GM12864 (cell line): ENCODE measurements around the gene DNM2.
"Not testable (repeated sequence)": the region's sequence is repeated elsewhere in the genome, so short reads cannot be mapped to it uniquely, and the experiment has no call there.

Source experiments
- DNase-seq: peaks from one replicate; pipeline ENCODE4 v3.0.0-alpha.2; 2011; ENCODE audit warnings: low read depth
- H3K4me3 ChIP-seq: 2 replicates; pipeline ENCODE4 v1.5.1; 2011; ENCODE audit warnings: mild to moderate bottlenecking, low read depth, low read length, control low read depth
- TF ChIP-seq, protein P1 (sequence below): IDR thresholded peaks from 2 replicates; pipeline ENCODE4 v1.5.1; 2011; ENCODE audit warnings: low read depth, mild to moderate bottlenecking, moderate library complexity, low read length, control low read depth, inconsistent platforms; ENCODE audit errors: missing control alignments

DNM2 gene

DNA sequence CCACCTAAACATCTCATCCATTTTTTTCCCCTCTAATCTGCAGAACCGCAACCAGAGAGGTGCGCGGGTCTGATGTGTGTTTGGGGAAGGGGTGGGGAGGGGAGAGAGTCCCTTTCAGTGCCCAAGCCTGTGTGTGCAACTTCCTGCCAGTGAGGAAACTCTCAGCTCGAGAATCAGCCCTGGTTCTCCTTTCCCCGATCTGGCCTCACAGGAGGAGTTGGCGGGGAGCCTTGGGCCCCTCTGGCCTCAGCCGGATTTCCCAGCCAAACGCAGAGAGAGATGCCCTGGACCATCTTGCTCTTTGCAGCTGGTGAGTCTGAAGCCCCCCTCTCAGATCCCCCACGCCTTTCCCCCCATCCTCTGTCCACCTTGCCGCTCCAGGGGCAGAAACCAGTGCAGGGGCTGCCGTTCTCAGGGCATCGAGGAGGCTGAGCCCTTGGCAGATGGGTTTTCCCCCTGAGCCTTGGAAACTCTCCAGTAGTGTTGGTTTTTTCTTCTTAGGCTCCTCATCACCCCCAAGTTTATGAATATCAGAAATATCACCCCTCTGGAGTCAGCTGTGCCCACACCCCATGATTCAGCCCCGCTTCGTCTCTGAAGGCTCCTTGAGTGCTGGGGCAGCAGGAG is 130.5 kb downstream of the DNM2 start, which contains the start of gene C19orf38:
Gene C19orf38 (plus strand): TSS at position 186 of the 627 bp plus-strand sequence. CDS start 94 bp downstream, at position 280.
- peak within 1 kb of the TSS; percentile 25 for H3K4me3 ChIP-seq
- TF ChIP-seq, protein P1, sequence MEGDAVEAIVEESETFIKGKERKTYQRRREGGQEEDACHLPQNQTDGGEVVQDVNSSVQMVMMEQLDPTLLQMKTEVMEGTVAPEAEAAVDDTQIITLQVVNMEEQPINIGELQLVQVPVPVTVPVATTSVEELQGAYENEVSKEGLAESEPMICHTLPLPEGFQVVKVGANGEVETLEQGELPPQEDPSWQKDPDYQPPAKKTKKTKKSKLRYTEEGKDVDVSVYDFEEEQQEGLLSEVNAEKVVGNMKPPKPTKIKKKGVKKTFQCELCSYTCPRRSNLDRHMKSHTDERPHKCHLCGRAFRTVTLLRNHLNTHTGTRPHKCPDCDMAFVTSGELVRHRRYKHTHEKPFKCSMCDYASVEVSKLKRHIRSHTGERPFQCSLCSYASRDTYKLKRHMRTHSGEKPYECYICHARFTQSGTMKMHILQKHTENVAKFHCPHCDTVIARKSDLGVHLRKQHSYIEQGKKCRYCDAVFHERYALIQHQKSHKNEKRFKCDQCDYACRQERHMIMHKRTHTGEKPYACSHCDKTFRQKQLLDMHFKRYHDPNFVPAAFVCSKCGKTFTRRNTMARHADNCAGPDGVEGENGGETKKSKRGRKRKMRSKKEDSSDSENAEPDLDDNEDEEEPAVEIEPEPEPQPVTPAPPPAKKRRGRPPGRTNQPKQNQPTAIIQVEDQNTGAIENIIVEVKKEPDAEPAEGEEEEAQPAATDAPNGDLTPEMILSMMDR: no peak
- DNase-seq: no peak

DNA sequence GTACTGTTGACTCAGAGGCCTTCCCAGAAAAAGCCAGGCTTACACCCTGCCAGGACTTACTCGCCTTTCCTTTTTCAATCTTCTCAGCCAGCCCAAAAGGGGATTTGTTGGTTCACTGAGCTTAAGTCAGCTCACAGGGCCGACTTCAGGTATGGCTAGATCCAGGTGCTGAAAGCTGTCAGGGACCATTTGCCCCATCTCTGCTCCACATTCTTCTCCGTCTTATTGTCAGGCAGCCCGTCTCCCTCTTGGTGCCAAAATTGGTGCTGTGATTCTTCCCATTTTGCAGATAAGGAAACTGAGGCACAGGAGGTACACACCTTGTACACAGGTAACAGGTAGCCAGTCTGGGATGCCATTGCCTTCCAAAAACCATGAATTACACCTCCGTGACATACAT is 132.8 kb downstream of the DNM2 start:
- DNase-seq: no peak
- H3K4me3 ChIP-seq: no peak overlapping the region
- TF ChIP-seq, protein P1: no peak

DNA sequence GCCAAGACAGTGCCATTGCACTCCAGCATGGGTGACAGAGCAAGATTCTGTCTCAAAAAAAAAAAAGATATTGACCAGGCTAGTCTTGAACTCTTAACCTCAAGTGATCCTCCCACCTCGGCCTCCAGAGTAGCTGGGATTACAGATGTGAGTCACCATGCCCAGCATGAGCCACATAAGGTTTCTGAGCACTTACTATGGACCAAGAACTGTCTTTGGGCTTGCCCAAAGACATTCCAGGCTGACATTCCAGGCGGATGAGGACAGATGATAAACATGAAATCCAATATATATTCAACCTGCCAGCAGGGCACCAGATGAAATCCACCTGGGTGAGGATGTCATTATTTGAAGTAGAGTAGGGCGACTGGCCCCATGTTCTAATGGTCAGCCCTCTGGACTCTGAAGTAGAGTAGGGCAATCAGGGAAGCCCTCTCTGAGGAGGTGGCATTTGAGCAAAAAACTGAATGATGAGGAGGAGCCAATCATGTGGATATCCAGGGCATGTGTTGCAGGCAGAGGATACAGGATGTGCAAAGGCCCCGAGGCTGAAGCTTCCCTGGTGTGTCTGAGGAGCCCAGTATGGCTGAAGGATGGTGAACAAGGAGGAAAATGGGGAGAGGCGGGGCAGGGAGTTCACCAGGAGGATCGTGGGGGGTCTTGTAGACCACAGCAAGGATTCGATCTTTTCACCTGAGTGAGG is 134.4 kb downstream of the DNM2 start:
- DNase-seq: no peak
- TF ChIP-seq, protein P1: no peak
- no peak overlapping the region for H3K4me3 ChIP-seq

DNA sequence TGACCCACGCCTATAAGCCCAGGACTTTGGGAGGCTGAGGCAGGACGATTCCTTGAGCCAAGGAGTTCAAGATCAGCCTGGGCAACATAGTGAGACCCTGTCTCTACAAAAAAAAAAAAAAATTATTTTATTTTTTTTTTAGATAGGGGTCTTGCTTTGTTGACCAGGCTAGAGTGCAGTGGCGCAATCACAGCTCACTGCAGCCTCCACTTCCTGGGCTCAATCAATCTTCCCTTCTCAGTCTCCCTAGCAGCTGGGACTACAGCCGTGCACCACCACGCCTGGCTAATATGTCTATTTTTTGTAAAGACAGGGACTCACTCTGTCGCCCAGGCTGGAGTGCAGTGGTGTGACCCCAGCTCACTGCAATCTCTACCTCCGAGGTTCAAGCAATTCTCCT is 135.1 kb downstream of the DNM2 start:
- no peak for DNase-seq
- TF ChIP-seq, protein P1: no peak
- no peak overlapping the region for H3K4me3 ChIP-seq

DNA sequence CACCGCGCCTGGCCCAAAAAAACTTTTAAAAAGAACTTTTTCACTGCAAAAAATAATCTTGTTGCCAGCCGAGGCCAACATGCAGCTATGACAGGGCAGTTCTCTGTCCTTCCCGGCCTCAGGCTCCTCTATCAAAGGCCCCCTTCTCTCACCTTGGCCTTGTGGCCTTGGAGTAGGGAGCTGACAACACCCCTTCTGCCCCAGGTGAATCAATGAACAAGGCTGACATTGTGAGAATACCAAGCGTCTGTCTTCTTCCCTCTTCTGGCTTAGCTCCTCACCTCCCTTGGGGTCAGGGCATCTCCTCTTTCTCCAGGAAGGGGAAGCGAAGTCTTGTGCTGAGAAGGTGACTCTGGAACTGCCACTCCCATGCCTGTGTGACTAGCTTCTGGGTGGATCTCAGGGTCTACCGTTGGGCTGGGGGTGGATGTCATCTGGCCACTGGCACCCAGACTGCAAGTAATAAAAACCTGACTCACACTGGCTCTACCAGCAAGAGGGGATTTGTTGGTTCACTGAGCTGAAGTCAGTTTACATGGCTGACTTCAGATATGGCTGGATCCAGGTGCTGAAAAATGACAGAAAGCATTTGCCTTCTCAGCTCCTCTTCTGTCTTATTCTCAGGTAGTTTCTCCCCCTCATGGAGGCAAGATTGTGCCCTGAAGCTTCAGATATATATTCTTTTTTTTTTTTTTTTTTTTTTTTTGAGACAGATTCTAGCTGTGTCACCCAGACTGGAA is 136.6 kb downstream of the DNM2 start:
- DNase-seq: no peak
- no peak overlapping the region for H3K4me3 ChIP-seq
- TF ChIP-seq, protein P1: no peak

DNA sequence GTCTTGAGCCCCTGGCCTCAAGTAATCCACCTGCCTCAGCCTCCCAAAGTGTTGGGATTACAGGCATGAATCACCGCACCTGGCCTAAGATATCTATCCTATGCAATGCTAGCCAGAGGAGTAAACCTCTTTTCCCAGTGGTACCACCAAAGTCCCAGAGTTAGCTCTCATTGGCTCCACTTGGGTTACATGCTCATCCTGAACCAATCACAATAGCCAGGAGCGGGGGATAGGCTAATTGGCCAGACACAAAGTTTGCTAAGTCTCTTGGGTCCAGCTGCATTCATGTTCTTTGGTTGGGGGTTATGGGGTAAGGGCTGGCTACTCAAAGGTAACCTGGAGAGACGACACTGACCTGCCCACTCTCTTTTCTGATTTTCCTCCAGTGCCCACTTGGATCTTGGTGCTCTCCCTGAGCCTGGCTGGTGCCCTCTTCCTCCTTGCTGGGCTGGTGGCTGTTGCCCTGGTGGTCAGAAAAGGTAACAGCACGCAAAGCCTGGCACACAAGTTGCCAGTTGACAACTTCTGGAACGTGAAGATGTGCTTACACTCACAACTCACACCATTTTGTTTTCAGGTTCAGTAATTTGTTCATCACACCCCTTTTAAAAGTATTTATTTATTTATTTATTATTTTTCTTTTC is 138.1 kb downstream of the DNM2 start:
- no peak overlapping the region for H3K4me3 ChIP-seq
- no peak for DNase-seq
- TF ChIP-seq, protein P1: peak; percentile 73

DNA sequence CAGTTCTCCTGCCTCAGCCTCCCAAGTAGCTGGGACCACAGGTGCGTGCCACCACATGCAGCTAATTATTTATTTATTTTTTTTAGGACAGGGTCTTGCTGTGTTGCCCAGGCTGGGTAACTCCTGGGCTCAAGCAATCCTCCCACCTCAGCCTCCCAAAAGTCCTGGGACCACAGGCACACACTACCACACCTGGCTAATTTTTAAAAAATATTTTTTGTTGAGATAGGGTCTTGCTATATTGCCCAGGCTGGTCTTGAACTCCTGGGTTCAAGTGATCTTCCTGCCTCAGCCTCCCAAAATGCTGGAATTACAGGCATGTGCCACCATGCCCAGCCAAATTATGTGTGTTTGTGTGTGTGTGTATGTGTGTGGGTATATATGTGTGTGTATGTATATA is 139.0 kb downstream of the DNM2 start:
- H3K4me3 ChIP-seq, DNase-seq: not testable (repeated sequence)
